ENCODE data around the gene ATP11A. TPM values are rescaled to one million over a fixed set of nuclear protein-coding genes. Genes with fewer than 3 reads are reported as not detected.

The ATP11A gene
- total RNA-seq, 1 experiment from 2014 or later = 80.4 TPM

DNA sequence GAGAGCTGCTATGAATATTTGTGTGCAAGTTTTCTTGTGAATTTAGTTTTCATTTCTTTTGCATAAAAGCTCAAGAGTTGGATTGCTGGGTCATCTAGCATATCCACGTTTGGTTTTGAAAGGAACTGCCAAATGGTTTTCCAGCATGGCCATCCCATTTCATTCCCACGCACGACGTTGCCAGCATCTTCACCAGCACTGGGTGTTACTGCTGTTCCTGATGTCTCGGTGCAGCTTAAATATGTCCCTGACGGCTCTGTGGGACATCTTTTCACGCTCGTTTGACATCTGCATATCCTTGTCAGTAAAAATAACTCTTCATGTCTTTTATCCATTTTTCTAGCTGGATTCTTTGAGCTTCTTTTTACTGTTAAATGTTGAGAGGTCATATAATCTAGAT, 123.7 kb downstream of the ATP11A start:
- POLR2A ChIA-PET = no interaction called here

More for the DNA sequence above, 123.7 kb downstream of the ATP11A start:
- DNase-seq (ENCODE audit: low read depth, low spot score) (no peak), ATAC-seq (no peak)
- Histone ChIP-seq H3K4me1 (ENCODE audit: control insufficient read depth in 1 of 2, insufficient read depth in 2 of 2, low read length in 2 of 2) (no peaks in the 10 kb centered on the region), H3K36me3 (ENCODE audit: control insufficient read depth in 1 of 2, insufficient read depth in 2 of 2, low read length in 2 of 2) (peaks cover 8 to 31% of the 10 kb centered on the region in 2 experiments; a peak in 3 of 4 replicates), H4K20me1 (ENCODE audit: insufficient read depth) (no peaks in the 10 kb centered on the region), H3K79me2 (ENCODE audit: insufficient read depth, low read length) (no peaks in the 10 kb centered on the region), H3K4me2 (ENCODE audit: low read length) (no peak overlapping the region), H2AFZ (ENCODE audit: low read depth, low read length, poor library complexity, severe bottlenecking) (no peak overlapping the region), H3K4me3 (replicated peaks in 1 of 2; ENCODE audit: low read depth in 1 of 2, low read length in 2 of 2) (no peak overlapping the region), H3K27ac (ENCODE audit: low read depth, low read length) (no peak overlapping the region), H3K9me2 (ENCODE audit: insufficient read depth) (no peaks in the 10 kb centered on the region), H3K27me3 (ENCODE audit: insufficient read depth, low read length) (no peaks in the 10 kb centered on the region), H3K9me3 (ENCODE audit: control insufficient read depth in 1 of 2, insufficient read depth in 1 of 2, low read depth in 1 of 2, low read length in 2 of 2) (peaks cover 0 to 4% of the 10 kb centered on the region in 2 experiments; a peak in 2 of 4 replicates), H3K9ac (ENCODE audit: low read length) (no peak overlapping the region)
- CTCF ChIA-PET = no interaction called here
- RAD21 ChIA-PET (ENCODE audit: low non-redundant PET in 1 of 2, low total read pairs in 2 of 2, uncharacterized antibody in 2 of 2, unreplicated experiment in 2 of 2) = no interaction called here
- no TSS peak for BruUV-seq (replicated peaks)
- TF ChIP-seq ZNF274 (IDR thresholded peaks at IDR 0.05; ENCODE audit: low read depth, low read length) = no peak
- TF ChIP-seq, protein P1, sequence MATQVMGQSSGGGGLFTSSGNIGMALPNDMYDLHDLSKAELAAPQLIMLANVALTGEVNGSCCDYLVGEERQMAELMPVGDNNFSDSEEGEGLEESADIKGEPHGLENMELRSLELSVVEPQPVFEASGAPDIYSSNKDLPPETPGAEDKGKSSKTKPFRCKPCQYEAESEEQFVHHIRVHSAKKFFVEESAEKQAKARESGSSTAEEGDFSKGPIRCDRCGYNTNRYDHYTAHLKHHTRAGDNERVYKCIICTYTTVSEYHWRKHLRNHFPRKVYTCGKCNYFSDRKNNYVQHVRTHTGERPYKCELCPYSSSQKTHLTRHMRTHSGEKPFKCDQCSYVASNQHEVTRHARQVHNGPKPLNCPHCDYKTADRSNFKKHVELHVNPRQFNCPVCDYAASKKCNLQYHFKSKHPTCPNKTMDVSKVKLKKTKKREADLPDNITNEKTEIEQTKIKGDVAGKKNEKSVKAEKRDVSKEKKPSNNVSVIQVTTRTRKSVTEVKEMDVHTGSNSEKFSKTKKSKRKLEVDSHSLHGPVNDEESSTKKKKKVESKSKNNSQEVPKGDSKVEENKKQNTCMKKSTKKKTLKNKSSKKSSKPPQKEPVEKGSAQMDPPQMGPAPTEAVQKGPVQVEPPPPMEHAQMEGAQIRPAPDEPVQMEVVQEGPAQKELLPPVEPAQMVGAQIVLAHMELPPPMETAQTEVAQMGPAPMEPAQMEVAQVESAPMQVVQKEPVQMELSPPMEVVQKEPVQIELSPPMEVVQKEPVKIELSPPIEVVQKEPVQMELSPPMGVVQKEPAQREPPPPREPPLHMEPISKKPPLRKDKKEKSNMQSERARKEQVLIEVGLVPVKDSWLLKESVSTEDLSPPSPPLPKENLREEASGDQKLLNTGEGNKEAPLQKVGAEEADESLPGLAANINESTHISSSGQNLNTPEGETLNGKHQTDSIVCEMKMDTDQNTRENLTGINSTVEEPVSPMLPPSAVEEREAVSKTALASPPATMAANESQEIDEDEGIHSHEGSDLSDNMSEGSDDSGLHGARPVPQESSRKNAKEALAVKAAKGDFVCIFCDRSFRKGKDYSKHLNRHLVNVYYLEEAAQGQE (IDR thresholded peaks at IDR 0.05; ENCODE audit: low read depth) = no peak
- TF ChIP-seq POLR2A (IDR thresholded peaks at IDR 0.05; ENCODE audit: borderline replicate concordance, extremely low read depth, insufficient read depth, insufficient read length) = no peak
- TF ChIP-seq SP1 (IDR thresholded peaks at IDR 0.05; ENCODE audit: low read depth) = no peak
- no peak for TF ChIP-seq ZFX (IDR thresholded peaks at IDR 0.05)
- TF ChIP-seq CBX3 (IDR thresholded peaks at IDR 0.05; ENCODE audit: low read depth) = no peak
- TF ChIP-seq RAD21 (IDR thresholded peaks at IDR 0.05; ENCODE audit: low read depth) = no peak
- no peak for TF ChIP-seq ELF1 (IDR thresholded peaks at IDR 0.05; ENCODE audit: borderline replicate concordance, low read depth)
- TF ChIP-seq EGR1 (IDR thresholded peaks at IDR 0.05; ENCODE audit: low read depth) = no peak
- TF ChIP-seq, protein P2, sequence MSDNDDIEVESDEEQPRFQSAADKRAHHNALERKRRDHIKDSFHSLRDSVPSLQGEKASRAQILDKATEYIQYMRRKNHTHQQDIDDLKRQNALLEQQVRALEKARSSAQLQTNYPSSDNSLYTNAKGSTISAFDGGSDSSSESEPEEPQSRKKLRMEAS (IDR thresholded peaks at IDR 0.05) = no peak
- TF ChIP-seq CEBPB (IDR thresholded peaks at IDR 0.05; ENCODE audit: low read depth) = no peak
- no peak for TF ChIP-seq EZH2 (IDR thresholded peaks at IDR 0.05)
- no peak for TF ChIP-seq SRF (IDR thresholded peaks at IDR 0.05; ENCODE audit: low read depth)
- intact Hi-C loops (cut with micrococcal nuclease) = no loop called here

Measured in HCT116 (cell line).